ENCODE results near the gene ALG6. TPM values are rescaled to one million over a fixed set of nuclear protein-coding genes. Genes with fewer than 3 reads are reported as not detected.

Gene ALG6
- total RNA-seq, 1 experiment from 2014 or later = 21.4 TPM

- H3K9me3 Mint-ChIP-seq = no peaks in the 10 kb centered on the region
- Histone ChIP-seq H3K9ac (ENCODE audit: extremely low read depth, insufficient read length, low read length) (no peak overlapping the region), H4K8ac (replicated peaks; ENCODE audit: insufficient read length, low read depth, low read length) (no peak overlapping the region), H2AFZ (ENCODE audit: low read length) (no peak overlapping the region), H3K4me2 (ENCODE audit: insufficient read depth, insufficient read length, low read length) (no peak overlapping the region), H3K9me3 (ENCODE audit: control insufficient read depth, low read depth, low read length) (no peaks in the 10 kb centered on the region), H2BK15ac (ENCODE audit: low read depth, low read length) (no peak overlapping the region), H3K14ac (ENCODE audit: insufficient read depth, low read length) (no peak overlapping the region), H4K20me1 (ENCODE audit: control insufficient read depth, insufficient read depth, insufficient read length) (no peaks in the 10 kb centered on the region), H2BK20ac (ENCODE audit: low read depth, low read length, poor library complexity, severe bottlenecking) (no peak overlapping the region), H2BK5ac (ENCODE audit: insufficient read length, low read length) (no peak overlapping the region), H3K27me3 (ENCODE audit: insufficient read depth, low read length) (no peaks in the 10 kb centered on the region), H3K4ac (ENCODE audit: low read depth, low read length) (no peak overlapping the region), H3T11ph (ENCODE audit: low read length) (no peak overlapping the region), H3K23ac (ENCODE audit: insufficient read length, low read depth, low read length) (no peak overlapping the region), H3K23me2 (ENCODE audit: insufficient read length, low read depth, low read length, poor library complexity, severe bottlenecking) (no peaks in the 10 kb centered on the region), H2BK120ac (ENCODE audit: low read depth, low read length, poor library complexity, severe bottlenecking) (no peak overlapping the region), H2AK5ac (ENCODE audit: insufficient read length, low read length) (no peak overlapping the region), H3K79me1 (ENCODE audit: insufficient read depth, low read depth, low read length, poor library complexity, severe bottlenecking) (no peaks in the 10 kb centered on the region), H3K4me1 (ENCODE audit: insufficient read depth, low read length) (no peaks in the 10 kb centered on the region), H3K56ac (ENCODE audit: insufficient read length, low read depth, low read length) (no peak overlapping the region), H2BK12ac (ENCODE audit: insufficient read length, low read depth, low read length) (no peak overlapping the region), H3K79me2 (ENCODE audit: insufficient read depth, low read length) (no peaks in the 10 kb centered on the region), H4K5ac (ENCODE audit: insufficient read length, low read depth, low read length) (no peak overlapping the region), H4K91ac (ENCODE audit: insufficient read length, low read depth, low read length) (no peak overlapping the region), H3K27ac (ENCODE audit: insufficient read length, low read depth, low read length) (no peak overlapping the region), H3K18ac (ENCODE audit: insufficient read length, low read depth, low read length) (no peak overlapping the region)
- peaks cover 0 to 6% of the 10 kb centered on the region in 2 experiments; a peak in 2 of 4 replicates for H3K4me1 Mint-ChIP-seq
- H3K36me3 Mint-ChIP-seq (ENCODE audit: insufficient read depth in 1 of 3, low read depth in 3 of 3) = peaks cover 0 to 3% (median 2%) of the 10 kb centered on the region in 3 experiments; a peak in 3 of 7 replicates
- H3K4me3 Mint-ChIP-seq = no peak overlapping the region
- no peak overlapping the region for H3K27ac Mint-ChIP-seq
- no peak for TF ChIP-seq CTCF (conservative IDR thresholded peaks at IDR 0.05)
- H3K27me3 Mint-ChIP-seq (ENCODE audit: low read depth) = no peaks in the 10 kb centered on the region
- DNase-seq = no peak
Measured at GRCh38 chr1:63407002-63407401, 39.6 kb downstream of the ALG6 start.

Measured in H9 (cell line).